AG04450 (cell line): ENCODE measurements around the gene ZBTB7C. TPM values are rescaled to one million over a fixed set of nuclear protein-coding genes. Genes with fewer than 3 reads are reported as not detected.
A peak's percentile ranks its signal among the peaks of the same experiment; 100 is the strongest.

Experiments
- CTCF ChIA-PET: fragments of 300-600, 350-600 bp; formaldehyde crosslinking; extraction: SDS; loops from one replicate; lab custom pipeline; 2022; ENCODE audit warnings: antibody characterized with exemption, inconsistent platforms; lab: Charles Lee
- POLR2A ChIA-PET: fragments of 350-600 bp; formaldehyde crosslinking; extraction: SDS; loops from one replicate; lab custom pipeline; 2021; ENCODE audit warnings: antibody characterized with exemption, inconsistent platforms; lab: Yijun Ruan, JAX
- DNase-seq: peaks from one replicate; pipeline ENCODE4 v3.0.0-alpha.2; 2011; ENCODE audit warnings: low read depth, low spot score
- H3K27ac ChIP-seq: one replicate; pipeline ENCODE4 v1.5.1; 2012; ENCODE audit warnings: low read depth, low read length, control low read depth
- H3K27me3 ChIP-seq: one replicate; pipeline ENCODE4 v1.6.0; 2012; ENCODE audit warnings: low read length; ENCODE audit not compliant: control insufficient read depth, insufficient read depth
- H3K4me3 ChIP-seq: 2 replicates; pipeline ENCODE4 v1.5.1; 2011; ENCODE audit warnings: mild to moderate bottlenecking, low read depth, low read length, control low read depth
- H3K9me3 ChIP-seq: 2 replicates; pipeline ENCODE4 v1.5.1; 2012; ENCODE audit warnings: low read length; ENCODE audit not compliant: control insufficient read depth, insufficient read depth
- CTCF ChIP-seq: IDR thresholded peaks from 2 replicates; pipeline ENCODE4 v1.5.1; 2011; ENCODE audit warnings: low read depth, low read length, control low read depth, inconsistent platforms
- polyA plus RNA-seq: library from polyadenylated mRNA; depleted of rRNA; stranded (reverse); fragments of >200 nt; gene quantifications from 2 replicates; pipeline ENCODE4 v1.2.3, GENCODE V29; 2011

ZBTB7C gene
- polyA plus RNA-seq, 1 experiment, result not detected

DNA sequence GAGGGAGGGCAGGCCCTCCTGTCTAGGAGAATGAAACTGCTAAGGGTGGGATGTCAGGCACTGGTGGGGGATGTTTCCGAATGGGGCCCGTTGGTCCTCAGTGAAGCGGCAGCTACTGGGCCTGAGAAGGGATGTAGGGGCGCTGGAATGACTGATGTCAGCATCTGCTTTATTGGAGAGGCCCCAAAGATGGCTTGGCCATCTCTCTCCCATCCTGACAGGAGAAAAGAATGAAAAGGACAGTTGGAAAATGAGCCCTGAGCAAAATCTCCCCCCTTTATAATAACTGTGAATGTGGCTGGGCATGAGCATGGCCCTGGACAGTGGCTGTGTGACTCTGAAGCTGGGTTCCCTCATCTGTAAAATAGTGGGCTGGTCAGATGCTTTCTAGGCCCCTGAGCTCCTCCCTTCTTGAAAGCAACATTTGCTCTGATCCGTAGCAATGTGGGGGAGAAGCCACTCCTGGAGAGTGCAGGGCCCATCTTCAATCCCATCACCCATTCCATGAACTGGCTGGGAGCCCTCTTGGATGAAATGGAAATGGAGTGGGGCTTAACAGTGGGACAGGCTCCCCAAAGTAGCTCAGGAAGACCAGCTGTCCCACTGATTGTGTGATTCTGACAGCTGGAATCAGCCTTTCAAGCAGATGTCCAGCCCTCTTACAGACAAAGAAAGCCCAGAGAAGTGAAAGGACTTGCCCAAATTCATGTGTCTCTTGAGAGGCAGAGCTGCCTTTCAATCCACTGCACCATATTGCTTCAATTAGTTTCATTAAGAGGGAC lies 246.0 kb downstream of the ZBTB7C start:
- Histone ChIP-seq H3K4me3 (no peak overlapping the region), H3K9me3 (no peaks in the 10 kb centered on the region), H3K27ac (no peak overlapping the region), H3K27me3 (peaks cover 18% of the 10 kb centered on the region)
- POLR2A ChIA-PET, result no interaction called here
- DNase-seq, result no peak
- TF ChIP-seq CTCF, result no peak
- CTCF ChIA-PET, result no interaction called here

DNA sequence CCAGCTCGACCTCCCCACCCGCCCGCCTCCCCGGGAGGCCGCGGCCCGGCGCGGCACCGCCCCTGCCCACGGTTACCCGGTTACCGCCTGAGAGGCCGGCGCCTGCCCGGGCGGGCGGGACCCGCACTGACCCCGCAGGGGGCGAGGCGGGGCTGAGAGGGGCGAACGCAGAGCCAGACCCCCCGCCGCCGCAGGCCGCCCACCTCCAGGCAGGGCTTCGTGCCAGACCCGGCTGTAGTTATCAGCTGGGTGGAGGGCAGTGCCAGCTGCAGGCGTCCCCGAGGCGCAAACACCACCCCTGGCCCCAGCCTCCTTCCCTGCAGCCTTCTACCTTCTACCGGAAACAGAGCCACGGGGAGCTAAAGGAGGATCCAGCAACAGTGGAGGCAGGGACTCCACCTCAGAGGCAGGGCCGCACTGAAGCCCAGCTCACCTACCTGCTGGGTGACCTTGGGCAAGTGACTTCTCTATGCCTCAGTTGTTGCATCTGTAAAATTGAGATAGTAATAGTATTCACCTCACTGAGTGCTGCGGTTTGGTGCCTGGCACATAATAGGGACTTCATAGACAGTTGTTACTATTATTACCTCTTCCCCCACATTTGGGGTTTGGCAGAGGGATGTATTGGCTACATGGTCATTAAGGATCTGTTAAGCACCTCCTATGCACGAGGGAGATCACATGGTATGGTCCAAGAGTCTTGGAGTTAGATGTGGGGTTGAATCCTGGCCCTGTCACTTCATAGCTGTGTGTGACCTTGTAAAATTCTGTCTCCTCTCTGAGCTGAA lies 247.1 kb downstream of the ZBTB7C start:
- H3K4me3 ChIP-seq, result peak overlapping the region; percentile 47

DNA sequence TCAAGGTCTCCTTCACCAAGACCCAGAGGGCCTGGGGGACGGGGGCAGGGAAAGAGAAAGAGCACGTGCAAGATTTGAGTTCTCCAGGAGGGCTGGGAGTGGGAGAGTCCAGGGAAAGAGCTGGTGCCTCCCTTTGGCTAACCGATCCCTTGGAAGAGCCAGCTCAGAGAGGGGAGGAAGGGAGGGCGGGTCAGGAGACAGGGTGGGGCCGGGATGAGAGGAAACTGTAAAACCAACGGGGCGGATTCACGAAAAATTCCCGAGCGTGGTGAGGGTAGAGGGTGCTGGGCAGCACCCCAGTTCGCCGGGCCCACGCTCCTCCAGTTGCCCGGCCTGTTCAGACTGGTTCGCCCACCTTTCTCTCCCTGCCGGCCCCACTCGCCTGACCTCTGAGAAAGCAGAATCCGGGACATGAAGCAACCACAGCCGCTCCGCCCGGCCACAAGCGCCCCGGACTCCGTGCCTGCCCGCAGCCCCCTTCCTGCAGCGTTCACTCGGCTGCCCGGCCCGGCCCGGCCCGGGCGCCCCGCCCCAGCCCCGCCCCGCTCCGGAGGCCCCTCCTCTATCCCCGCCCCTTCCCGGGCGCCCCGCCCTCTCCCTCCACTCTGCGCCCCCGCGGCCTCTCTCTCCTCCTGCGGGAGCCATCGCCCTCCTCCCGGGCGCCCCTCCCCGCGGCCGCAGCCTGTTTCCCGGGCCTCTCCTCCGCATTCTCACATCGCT lies 247.8 kb downstream of the ZBTB7C start:
- no peak for TF ChIP-seq CTCF
- peaks cover 10% of the 10 kb centered on the region for H3K27me3 ChIP-seq
- no peak for DNase-seq
- H3K4me3 ChIP-seq, result peak overlapping the region; percentile 57
- no peak overlapping the region for H3K27ac ChIP-seq
- POLR2A ChIA-PET, result no interaction called here
- no peaks in the 10 kb centered on the region for H3K9me3 ChIP-seq
- CTCF ChIA-PET, result no interaction called here

More for the DNA sequence above, 247.1 kb downstream of the ZBTB7C start:
- DNase-seq, result no peak
- no peak for TF ChIP-seq CTCF
- ChIA-PET CTCF (no interaction called here), POLR2A (no interaction called here)
- Histone ChIP-seq H3K27me3 (peaks cover 16% of the 10 kb centered on the region), H3K9me3 (no peaks in the 10 kb centered on the region), H3K27ac (no peak overlapping the region)

DNA sequence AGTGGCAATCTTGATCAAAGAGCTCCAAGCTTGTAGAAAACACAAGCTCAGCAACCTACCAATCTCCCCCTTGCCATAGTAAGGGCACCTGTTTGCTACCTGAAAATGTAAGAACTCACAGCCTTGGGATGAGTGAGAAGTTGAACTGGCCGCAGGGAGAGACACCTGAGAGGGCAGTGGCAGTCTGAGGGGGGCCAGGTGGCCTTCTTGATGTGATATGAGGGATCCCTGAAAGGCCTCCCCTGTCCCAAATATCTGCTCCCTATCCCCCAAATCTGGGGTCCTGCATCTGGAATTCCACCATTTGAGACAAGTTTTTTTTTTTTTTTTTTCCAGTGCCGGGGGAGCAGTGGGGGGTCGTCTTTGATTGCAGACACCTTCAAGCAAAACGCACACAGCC lies 248.6 kb downstream of the ZBTB7C start:
- Histone ChIP-seq H3K4me3 (no peak overlapping the region), H3K27ac (no peak overlapping the region), H3K27me3 (peaks cover 8% of the 10 kb centered on the region), H3K9me3 (no peaks in the 10 kb centered on the region)
- CTCF ChIA-PET, result no interaction called here
- TF ChIP-seq CTCF, result no peak
- POLR2A ChIA-PET, result no interaction called here
- DNase-seq, result no peak
